Fibroblast of the aortic adventitia (primary cell): ENCODE results near the gene TMEM74B. TPM values are rescaled to one million over a fixed set of nuclear protein-coding genes. Genes with fewer than 3 reads are reported as not detected.
"Not testable (repeated sequence)": the region's sequence is repeated elsewhere in the genome, so short reads cannot be mapped to it uniquely, and the experiment has no call there.

Experiments used
- DNase-seq: peaks from one replicate; pipeline ENCODE4 v3.0.0-alpha.2; 2010; ENCODE audit warnings: low read depth
- H3K4me3 ChIP-seq: 2 replicates; pipeline ENCODE4 v1.5.1; 2011; ENCODE audit warnings: low read depth, mild to moderate bottlenecking, control low read depth, low read length, moderate library complexity
- CTCF ChIP-seq: IDR thresholded peaks from 2 replicates; pipeline ENCODE4 v1.5.1; 2011; ENCODE audit warnings: mild to moderate bottlenecking, low read length, control low read depth, inconsistent platforms; ENCODE audit not compliant: insufficient read depth
- total RNA-seq: library from RNA; depleted of rRNA; stranded (reverse); fragments of >200 nt; gene quantifications from 2 replicates; pipeline ENCODE4 v1.2.3, GENCODE V29; 2012; ENCODE audit warnings: low replicate concordance

Gene TMEM74B
- total RNA-seq, 1 donor, result not detected

- TF ChIP-seq CTCF, result no peak
- H3K4me3 ChIP-seq, result no peak overlapping the region
- no peak for DNase-seq
Measured at GRCh38 chr20:1224205-1224890, 39.6 kb upstream of the TMEM74B start.

GRCh38 chr20:1222750-1223149 lies 38.0 kb upstream of the TMEM74B start:
- H3K4me3 ChIP-seq, DNase-seq: not testable (repeated sequence)

GRCh38 chr20:1216527-1217427 lies 32.0 kb upstream of the TMEM74B start:
- DNase-seq, H3K4me3 ChIP-seq: not testable (repeated sequence)

- no peak for DNase-seq
- no peak overlapping the region for H3K4me3 ChIP-seq
- no peak for TF ChIP-seq CTCF
Measured at GRCh38 chr20:1215386-1216170, 30.8 kb upstream of the TMEM74B start.

- DNase-seq, result no peak
- H3K4me3 ChIP-seq, result no peak overlapping the region
- TF ChIP-seq CTCF, result no peak
Measured at GRCh38 chr20:1214838-1215261, 30.1 kb upstream of the TMEM74B start.

GRCh38 chr20:1212607-1213396 lies 28.0 kb upstream of the TMEM74B start:
- no peak overlapping the region for H3K4me3 ChIP-seq
- TF ChIP-seq CTCF, result peak; percentile 88
- DNase-seq, result peak; percentile 73

- H3K4me3 ChIP-seq, result no peak overlapping the region
- no peak for DNase-seq
- TF ChIP-seq CTCF, result no peak
Measured at GRCh38 chr20:1212023-1212422, 27.2 kb upstream of the TMEM74B start.
